Measurements from ENCODE around the gene IFNA7.

The IFNA7 gene

DNA sequence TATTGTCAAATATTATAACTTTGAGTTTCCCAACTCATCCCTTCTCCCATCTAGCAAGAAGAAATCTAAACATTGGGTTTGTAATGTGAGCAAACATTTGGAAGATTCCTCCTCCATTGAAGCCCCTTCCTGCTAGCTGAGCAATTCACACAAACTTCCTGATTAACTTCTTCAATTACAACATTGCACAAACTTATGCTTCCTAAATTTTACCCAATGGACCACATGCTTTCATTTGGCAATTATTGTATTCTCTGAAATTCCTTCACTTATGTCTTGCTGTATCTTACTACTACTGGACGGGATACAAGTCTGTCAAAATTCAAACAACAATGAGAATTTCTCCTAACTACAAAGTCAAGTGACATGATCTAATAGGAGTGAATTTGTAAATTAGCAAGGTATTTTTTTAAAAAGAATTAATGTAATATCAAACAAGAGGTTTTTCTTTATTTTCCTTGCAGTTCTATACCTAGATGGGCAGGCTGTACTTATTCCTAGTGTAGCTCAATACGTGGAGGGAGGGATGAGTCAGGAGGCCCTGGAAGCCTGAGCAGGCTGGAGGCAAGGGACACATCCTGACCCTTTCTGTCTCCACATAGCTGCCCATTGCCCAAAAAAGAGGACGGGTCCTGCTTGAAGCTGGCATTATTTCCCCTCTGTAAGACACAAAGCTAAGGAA lies 48.5 kb downstream of the IFNA7 start:
- peaks cover under 1% of the 10 kb centered on the region for H3K36me3 Mint-ChIP-seq (ENCODE audit: low read depth)
- H3K4me3 Mint-ChIP-seq = no peak overlapping the region
- H3K27me3 Mint-ChIP-seq (ENCODE audit: low read depth) = peaks cover 18% of the 10 kb centered on the region
- H3K4me1 Mint-ChIP-seq (ENCODE audit: low read depth) = peaks cover 12% of the 10 kb centered on the region
- H3K9me3 Mint-ChIP-seq = peaks cover 18% of the 10 kb centered on the region
- H3K27ac Mint-ChIP-seq = no peak overlapping the region

Data from T-helper 1 cell treated with Interleukin-12 subunit alpha and Interleukin-12 subunit beta and Interleukin-4 antibody, amounts not matched to agents 30 μg/mL and 1 μg/mL, for 36 hours (primary cell).